Ovary (tissue), 9 donors: ENCODE results near the gene C19orf47. TPM values are rescaled to one million over a fixed set of nuclear protein-coding genes. Genes with fewer than 3 reads are reported as not detected.

Source experiments
- DNase-seq, 5 donors: peaks; one replicate each; pipeline ENCODE4 v3.0.0-alpha.2; 2019 to 2020
- H3K27ac ChIP-seq, 2 donors: fragments of 200-600 bp; one replicate each; pipeline versions ENCODE4 v1.5.1 to v1.8.0; 2019 to 2022
- H3K27me3 ChIP-seq: fragments of 200-600 bp; one replicate; pipeline ENCODE4 v1.8.0; 2022
- H3K36me3 ChIP-seq: fragments of 200-600 bp; sonication (generic); one replicate; pipeline ENCODE4 v1.5.1; 2019
- H3K4me1 ChIP-seq: one replicate; pipeline ENCODE4 v1.8.1; 2013; ENCODE audit warnings: mild to moderate bottlenecking, moderate library complexity; ENCODE audit not compliant: insufficient read depth
- H3K4me3 ChIP-seq: fragments of 200-600 bp; sonication (generic); one replicate; pipeline ENCODE4 v1.5.1; 2017
- H3K9me3 ChIP-seq, 2 donors: fragments of 200-600 bp in 1 of 2; sonication (generic) in 1 of 2; one replicate each; pipeline versions ENCODE4 v1.5.1 to v1.8.1; 2013 to 2019; ENCODE audit warnings: mild to moderate bottlenecking in 1 of 2, moderate library complexity in 1 of 2
- EP300 ChIP-seq: sonication (generic); formaldehyde crosslinking; IDR thresholded peaks from one replicate; pipeline ENCODE4 v1.6.1; 2017; ENCODE audit warnings: antibody characterized with exemption
- POLR2A ChIP-seq: fragments of 450-650 bp; IDR thresholded peaks from one replicate; pipeline ENCODE4 v1.6.1; 2017; ENCODE audit warnings: antibody characterized with exemption, mild to moderate bottlenecking, moderate library complexity
- WGBS, 3 donors: extraction: QIAGEN DNeasy Blood & Tissue Kit in 1 of 3; methylation state at CpG; one replicate each; pipeline versions ENCODE4 v1.1.5 to v1.1.7; 2013 to 2017; 5-methylcytosine and 5-hydroxymethylcytosine counted together
- intact Hi-C, 4 donors: fragments of 100-400 bp; cut with DNase I; formaldehyde crosslinking; loops; one replicate each; pipeline versions ENCODE4 v1.11.0 to v1.15.1; 2022 to 2023
- polyA plus RNA-seq, 2 donors: library from polyadenylated mRNA; stranded (reverse); fragments of 200-250 nt in 1 of 2; fragments of 350-450 nt in 1 of 2; fragmentation: Illumina TruSeq in 1 of 2; extraction: RNeasy Lipid Tissue Mini Kit (QIAGEN cat#74804) in 1 of 2; gene quantifications; one replicate each; pipeline ENCODE4 v1.2.3, GENCODE V29; 2013 to 2014
- total RNA-seq, 7 donors: library from RNA; depleted of rRNA in 2 of 7; stranded (reverse); fragments of >200 nt in 2 of 7; fragmentation: NEBNext Ultra II Directional in 3 of 7; extraction: Animal tissue kit (Norgen Biotek cat#: 25700) in 3 of 7; gene quantifications; one replicate each; pipeline versions ENCODE4 v1.1.0 to v1.2.4, GENCODE V29; 2016 to 2023
- TF ChIP-seq, protein P1 (sequence below), 3 donors: fragments of 450-650 bp in 2 of 3; fragments of 200-600 bp in 1 of 3; IDR thresholded peaks; one replicate each; pipeline versions ENCODE4 v1.5.1 to v1.8.0; 2016 to 2022; ENCODE audit warnings: antibody characterized with exemption in 3 of 3, mild to moderate bottlenecking in 1 of 3
- donor health status: DM: no; HTN: no; CAD: no; lungs with moderate emphysema.
- donor health status: DM: no; HTN: no; CAD: no.
- donor health status: Bipolar disorder and iron deficiency.
- donor health status: DM: yes; HTN: yes; CAD: no.
- donor health status: DM: no; HTN: no; CAD: no.
- donor health status: DM: yes; HTN: yes; CAD: no.

Gene C19orf47
- total and polyA plus RNA-seq, 9 donors = 3.5 to 15.8 (median 12.2) TPM

GRCh38 chr19:40390084-40390742 lies 42.0 kb upstream of the C19orf47 start, which contains the start of gene HIPK4:
TSS of gene HIPK4 (minus strand) at chr19:40390181. CDS start at chr19:40389902, 279 bp downstream.
- intact Hi-C loops = no loop called here
- TF ChIP-seq, protein P1, sequence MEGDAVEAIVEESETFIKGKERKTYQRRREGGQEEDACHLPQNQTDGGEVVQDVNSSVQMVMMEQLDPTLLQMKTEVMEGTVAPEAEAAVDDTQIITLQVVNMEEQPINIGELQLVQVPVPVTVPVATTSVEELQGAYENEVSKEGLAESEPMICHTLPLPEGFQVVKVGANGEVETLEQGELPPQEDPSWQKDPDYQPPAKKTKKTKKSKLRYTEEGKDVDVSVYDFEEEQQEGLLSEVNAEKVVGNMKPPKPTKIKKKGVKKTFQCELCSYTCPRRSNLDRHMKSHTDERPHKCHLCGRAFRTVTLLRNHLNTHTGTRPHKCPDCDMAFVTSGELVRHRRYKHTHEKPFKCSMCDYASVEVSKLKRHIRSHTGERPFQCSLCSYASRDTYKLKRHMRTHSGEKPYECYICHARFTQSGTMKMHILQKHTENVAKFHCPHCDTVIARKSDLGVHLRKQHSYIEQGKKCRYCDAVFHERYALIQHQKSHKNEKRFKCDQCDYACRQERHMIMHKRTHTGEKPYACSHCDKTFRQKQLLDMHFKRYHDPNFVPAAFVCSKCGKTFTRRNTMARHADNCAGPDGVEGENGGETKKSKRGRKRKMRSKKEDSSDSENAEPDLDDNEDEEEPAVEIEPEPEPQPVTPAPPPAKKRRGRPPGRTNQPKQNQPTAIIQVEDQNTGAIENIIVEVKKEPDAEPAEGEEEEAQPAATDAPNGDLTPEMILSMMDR (IDR thresholded peaks at IDR 0.05) = no peak
- TF ChIP-seq POLR2A (no peak), EP300 (no peak)
- no peaks in the 10 kb centered on the region for H3K27me3 ChIP-seq
- H3K9me3 ChIP-seq = no peaks in the 10 kb centered on the region
- WGBS, 3 donors = 81 to 87% (median 83%) methylated on average over 10 of the region's 10 CpGs
- H3K27ac ChIP-seq = no peak within 1 kb of the TSS
- peaks cover 2% of the 10 kb centered on the region for H3K4me1 ChIP-seq
- DNase-seq = no peak
- no peak within 1 kb of the TSS for H3K4me3 ChIP-seq
- no peaks in the 10 kb centered on the region for H3K36me3 ChIP-seq

DNA sequence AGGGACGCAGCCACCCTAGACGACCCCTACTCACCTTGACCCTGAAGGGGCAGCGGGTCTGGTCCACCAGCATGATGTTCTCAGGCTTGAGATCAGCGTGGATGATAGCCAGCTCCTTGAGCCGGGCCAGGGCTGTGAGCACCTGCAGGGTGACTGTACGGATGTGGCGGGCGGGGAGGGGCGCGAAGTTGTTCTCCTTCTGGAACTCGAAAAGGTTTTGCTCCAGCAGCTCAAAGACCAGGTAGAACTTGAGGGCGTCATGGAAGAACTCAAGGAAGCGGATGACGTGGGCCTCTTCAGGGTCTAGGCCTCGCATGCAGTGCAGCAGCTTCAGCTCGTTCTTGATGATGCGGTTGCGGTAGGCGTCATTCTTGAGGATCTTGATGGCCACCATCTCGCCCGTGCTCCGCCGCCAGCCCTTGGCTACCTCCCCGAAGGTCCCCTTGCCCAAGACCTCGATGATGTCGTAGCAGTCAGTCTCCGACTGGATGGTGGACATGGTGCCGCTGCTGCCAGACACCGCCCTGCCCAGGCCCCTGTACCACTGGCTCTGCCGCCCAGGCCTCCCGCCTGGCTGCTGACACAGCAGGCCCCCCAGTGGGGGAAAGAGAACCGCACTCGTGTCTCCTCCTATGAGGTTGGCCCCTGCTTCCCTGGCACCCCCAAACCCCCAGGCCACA lies 41.3 kb upstream of the C19orf47 start:
- no peak overlapping the region for H3K4me3 ChIP-seq
- no peak overlapping the region for H3K27ac ChIP-seq
- no peak for TF ChIP-seq POLR2A
- no peak for TF ChIP-seq EP300
- TF ChIP-seq, protein P1 (IDR thresholded peaks at IDR 0.05) = no peak
- H3K9me3 ChIP-seq = no peaks in the 10 kb centered on the region
- no peaks in the 10 kb centered on the region for H3K27me3 ChIP-seq
- H3K4me1 ChIP-seq = peaks cover 2% of the 10 kb centered on the region
- WGBS, 3 donors = 93 to 95% (median 95%) methylated on average over 33 of the region's 33 CpGs
- H3K36me3 ChIP-seq = no peaks in the 10 kb centered on the region
- DNase-seq = peak in 1 of 5 donors; percentile 18
- intact Hi-C loops = no loop called here

GRCh38 chr19:40388481-40388880 lies 40.3 kb upstream of the C19orf47 start:
- no peak overlapping the region for H3K4me3 ChIP-seq
- H3K27me3 ChIP-seq = no peaks in the 10 kb centered on the region
- H3K4me1 ChIP-seq = peaks cover 2% of the 10 kb centered on the region
- WGBS, 3 donors = 71 to 88% (median 78%) methylated on average over 3 of the region's 3 CpGs
- TF ChIP-seq, protein P1 (IDR thresholded peaks at IDR 0.05) = no peak
- TF ChIP-seq POLR2A (no peak), EP300 (no peak)
- no peak overlapping the region for H3K27ac ChIP-seq
- no peak for DNase-seq
- no peaks in the 10 kb centered on the region for H3K9me3 ChIP-seq
- intact Hi-C loops = no loop called here
- no peaks in the 10 kb centered on the region for H3K36me3 ChIP-seq

GRCh38 chr19:40387155-40387554 lies 39.0 kb upstream of the C19orf47 start:
- no peak overlapping the region for H3K4me3 ChIP-seq
- H3K9me3 ChIP-seq = no peaks in the 10 kb centered on the region
- intact Hi-C loops = no loop called here
- 90 to 93% (median 91%) methylated on average over 10 of the region's 10 CpGs for WGBS, 3 donors
- no peaks in the 10 kb centered on the region for H3K36me3 ChIP-seq
- TF ChIP-seq, protein P1 (IDR thresholded peaks at IDR 0.05) = no peak
- TF ChIP-seq EP300 (no peak), POLR2A (no peak)
- DNase-seq = no peak
- no peaks in the 10 kb centered on the region for H3K4me1 ChIP-seq
- no peaks in the 10 kb centered on the region for H3K27me3 ChIP-seq
- no peak overlapping the region for H3K27ac ChIP-seq
